DMS114 treated with DMSO at 0.1 percent for 48 hours (cell line): ENCODE results near the gene ATG9A.
"Not testable (repeated sequence)": the region's sequence is repeated elsewhere in the genome, so short reads cannot be mapped to it uniquely, and the experiment has no call there.

Experiments used
- DNase-seq: peaks from one replicate; lab custom pipeline; 2025; ENCODE audit not compliant: unreplicated experiment; lab: John Stamatoyannopoulos, UW

The ATG9A gene, protein sequence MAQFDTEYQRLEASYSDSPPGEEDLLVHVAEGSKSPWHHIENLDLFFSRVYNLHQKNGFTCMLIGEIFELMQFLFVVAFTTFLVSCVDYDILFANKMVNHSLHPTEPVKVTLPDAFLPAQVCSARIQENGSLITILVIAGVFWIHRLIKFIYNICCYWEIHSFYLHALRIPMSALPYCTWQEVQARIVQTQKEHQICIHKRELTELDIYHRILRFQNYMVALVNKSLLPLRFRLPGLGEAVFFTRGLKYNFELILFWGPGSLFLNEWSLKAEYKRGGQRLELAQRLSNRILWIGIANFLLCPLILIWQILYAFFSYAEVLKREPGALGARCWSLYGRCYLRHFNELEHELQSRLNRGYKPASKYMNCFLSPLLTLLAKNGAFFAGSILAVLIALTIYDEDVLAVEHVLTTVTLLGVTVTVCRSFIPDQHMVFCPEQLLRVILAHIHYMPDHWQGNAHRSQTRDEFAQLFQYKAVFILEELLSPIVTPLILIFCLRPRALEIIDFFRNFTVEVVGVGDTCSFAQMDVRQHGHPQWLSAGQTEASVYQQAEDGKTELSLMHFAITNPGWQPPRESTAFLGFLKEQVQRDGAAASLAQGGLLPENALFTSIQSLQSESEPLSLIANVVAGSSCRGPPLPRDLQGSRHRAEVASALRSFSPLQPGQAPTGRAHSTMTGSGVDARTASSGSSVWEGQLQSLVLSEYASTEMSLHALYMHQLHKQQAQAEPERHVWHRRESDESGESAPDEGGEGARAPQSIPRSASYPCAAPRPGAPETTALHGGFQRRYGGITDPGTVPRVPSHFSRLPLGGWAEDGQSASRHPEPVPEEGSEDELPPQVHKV

GRCh38 chr2:219229305-219230058 is at the start of gene ATG9A, which contains the start of gene ANKZF1:
TSS of gene ATG9A (minus strand) at chr2:219229636. CDS start at chr2:219228024, 1,612 bp downstream.
TSS of gene ANKZF1 (plus strand) at chr2:219229806. CDS start at chr2:219230258, 452 bp downstream.
- DNase-seq: peak; percentile 97

DNA sequence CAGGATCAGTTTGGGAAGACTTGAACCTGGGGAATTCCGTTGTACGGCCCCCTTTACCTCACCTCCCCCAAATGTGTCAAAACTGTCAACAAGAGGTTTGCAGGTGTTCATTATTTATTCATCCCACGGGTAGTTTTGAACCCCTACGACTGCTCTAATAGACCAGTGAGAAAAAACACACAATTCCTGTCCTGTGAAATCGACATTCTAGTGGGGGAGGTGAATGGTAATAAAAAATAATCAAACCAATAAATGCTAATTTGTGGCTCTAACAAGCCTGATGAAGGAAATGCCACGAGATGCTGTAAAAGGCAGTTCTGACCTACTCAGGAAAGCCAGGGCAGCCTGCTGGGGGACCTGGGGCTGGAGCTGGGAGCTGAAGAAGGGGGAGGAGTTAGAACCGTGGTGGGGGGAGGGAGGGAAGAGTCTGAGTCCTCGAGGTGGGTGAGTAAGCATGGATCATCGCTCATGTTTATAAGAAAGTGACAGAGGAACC is 49.3 kb upstream of the ATG9A start:
- no peak for DNase-seq

DNA sequence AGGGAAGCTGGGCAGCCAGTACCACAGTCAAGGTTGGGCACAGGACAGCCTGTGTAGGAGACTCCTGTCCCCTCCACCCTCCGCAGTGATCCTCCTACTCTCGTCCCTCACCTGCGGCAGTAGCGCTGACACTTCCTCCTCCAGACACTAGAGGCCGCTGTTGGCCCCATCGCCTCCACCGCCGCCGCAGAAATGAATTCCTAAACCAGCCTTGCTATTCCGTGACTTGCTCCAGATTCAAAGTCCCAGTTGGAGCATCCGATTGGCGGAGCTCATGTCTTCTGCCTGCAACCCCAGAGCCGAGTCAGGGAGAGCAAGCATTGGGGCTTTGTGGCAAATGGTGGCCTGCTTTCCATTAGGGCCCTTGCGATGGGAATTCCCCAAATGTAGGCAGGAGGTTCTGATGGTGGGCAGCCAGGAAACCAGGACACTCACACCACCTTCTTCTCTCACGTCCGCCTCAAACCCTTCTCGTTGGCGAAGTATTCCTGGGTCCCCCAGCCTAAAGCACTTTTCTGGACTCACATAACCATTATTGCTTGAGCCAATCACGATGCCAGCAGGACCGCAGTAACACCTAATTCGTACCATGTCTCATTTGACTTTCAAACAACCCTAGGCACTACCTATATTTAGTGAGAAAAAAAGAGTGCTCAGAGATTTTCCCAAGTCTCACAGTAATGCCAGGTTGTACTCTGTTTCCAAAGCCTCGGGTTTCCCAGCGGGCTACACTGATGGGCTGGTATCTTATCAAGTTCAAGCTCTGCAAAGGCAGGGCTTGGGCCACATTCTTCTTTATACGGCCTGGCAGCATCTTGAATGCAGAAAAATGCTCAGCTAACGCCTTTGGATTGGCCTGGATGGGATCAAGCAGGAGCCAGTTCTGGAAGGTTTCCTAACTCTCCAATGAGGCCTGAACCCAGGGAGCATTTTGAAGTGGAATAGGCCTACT is 48.5 kb upstream of the ATG9A start:
- DNase-seq: peak; percentile 34

DNA sequence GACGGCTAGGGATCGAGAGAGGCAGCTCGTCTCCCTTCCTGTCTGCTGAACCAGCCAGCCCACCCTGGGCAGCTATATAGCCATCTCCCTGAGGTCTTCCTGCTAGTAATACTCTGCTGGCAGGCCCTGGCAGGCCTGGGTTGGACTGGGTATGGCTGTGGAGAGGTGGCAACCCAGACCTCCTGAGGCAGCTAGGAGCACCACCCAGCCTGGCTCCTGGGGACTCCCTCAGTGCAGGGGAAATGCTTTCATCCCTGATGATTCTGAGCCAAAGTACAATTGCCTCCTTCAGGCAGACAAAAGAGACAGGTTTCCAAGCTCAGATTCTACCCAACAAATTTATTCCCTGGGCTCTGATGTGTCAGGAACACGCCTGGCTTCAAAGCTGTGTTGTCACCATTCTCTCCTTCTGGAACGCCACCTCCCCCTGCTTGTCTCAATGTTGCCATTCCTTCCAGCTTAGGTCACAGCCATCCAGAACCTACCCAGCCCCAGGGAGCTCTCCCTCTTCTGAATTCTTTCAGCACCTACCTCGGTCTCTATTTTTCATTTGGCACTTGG is 45.0 kb upstream of the ATG9A start:
- DNase-seq: no peak

- no peak for DNase-seq
Observed at GRCh38 chr2:219273937-219274336, 44.5 kb upstream of the ATG9A start.

- DNase-seq: no peak
Observed at GRCh38 chr2:219272995-219273394, 43.6 kb upstream of the ATG9A start.

GRCh38 chr2:219272356-219272755 is 42.9 kb upstream of the ATG9A start:
- no peak for DNase-seq

DNA sequence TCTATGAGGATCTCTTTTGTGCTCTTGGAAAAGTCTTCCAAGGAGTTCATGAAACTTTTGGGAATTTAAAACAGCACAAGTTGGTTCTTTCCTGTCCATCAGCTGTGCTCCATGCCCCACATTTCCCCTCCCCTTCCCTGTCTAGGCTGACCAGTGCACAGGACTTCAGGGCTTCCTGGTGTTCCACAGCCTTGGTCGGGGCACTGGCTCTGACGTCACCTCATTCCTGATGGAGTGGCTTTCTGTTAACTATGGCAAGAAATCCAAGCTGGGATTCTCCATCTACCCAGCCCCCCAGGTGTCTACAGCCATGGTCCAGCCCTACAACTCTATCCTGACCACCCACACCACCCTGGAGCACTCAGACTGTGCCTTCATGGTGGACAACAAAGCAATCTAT is 41.6 kb upstream of the ATG9A start:
- no peak for DNase-seq

GRCh38 chr2:219270055-219270372 is 40.6 kb upstream of the ATG9A start:
- DNase-seq: no peak

DNA sequence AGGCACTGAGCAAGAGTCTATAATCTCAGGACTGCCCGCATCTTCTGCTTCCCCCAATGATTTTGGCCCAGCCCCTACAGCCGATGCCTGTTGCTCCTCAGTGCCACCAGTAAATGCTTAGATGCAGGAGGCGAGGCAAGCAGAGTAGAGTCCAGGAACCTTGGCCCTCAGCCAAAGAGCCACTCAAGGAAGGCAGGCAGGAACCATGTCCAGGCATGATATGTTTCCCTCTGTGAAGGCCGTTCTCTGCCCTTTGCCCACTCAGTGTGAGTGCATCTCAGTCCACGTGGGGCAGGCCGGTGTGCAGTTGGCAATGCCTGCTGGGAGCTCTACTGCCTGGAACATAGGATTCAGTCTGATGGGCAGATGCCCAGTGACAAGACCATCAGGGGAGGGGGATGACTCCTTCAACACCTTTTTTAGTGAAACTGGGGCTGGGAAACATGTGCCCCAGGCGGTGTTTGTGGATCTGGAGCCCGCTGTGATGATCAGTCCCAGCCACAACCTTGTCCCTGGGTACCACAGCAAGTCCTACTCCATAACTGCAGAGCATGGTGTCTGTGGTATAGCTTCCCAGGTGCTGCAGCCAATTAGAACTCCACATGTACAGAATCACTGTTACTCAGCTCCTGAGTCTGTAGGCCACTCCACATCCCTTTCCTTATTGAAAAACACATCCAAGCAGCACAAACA is 40.1 kb upstream of the ATG9A start:
- DNase-seq: no peak

DNA sequence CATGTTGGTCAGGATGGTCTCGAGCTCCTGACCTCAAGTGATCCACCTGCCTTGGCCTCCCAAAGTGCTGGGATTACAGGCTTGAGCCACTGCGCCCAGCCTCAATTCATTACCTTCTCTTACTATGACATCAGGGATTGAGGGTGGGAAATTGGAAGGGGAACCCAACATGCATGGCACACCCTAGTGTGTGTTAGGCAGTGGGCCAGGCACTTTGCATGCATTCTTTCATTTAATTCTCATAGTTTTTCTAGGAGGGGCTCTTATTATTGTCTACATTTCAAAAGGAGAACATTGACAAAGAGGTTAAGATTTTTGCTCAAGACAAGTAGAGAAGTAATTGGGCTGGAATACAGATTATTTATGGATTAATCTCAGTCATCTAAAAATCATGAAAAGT is 38.9 kb upstream of the ATG9A start:
- DNase-seq: no peak

DNA sequence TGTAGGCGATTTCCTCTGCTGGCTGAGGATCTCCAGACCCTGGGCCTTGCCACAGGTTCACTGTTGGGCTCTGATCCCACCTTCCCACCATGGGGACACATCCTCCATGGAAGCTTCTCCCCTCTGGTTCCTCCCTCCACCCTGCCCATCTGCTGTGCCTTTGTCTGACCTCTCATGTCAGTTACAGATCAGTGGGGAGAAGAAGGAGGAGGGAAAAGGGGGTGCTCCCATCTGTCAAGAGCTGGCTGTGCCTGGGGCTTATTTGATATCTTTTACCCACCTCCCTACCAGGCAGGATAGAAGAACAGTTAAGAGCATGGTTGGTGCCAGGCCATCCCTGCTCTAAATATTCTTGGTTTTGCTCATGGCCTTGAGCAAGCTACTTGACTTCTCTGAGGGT is 37.5 kb upstream of the ATG9A start:
- no peak for DNase-seq

DNA sequence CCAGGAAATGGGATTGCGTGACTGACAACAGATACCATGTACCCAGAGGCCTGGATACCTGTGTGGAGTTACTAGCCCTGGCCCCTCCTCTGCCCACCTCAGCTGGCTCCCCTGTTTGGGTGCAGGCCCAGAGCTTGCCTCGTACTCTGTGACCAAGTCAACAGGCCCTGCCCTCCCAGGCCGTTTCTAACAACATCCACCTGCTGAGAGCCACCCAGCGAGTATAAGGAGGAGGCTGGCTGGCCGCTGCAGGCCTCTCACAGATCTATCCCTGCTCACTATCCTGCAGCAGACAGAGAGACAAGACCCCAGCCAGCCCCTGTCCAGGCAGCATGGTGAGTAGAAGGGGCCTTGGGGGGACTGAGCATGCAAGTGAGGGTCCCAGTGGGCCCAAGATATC is 36.8 kb upstream of the ATG9A start:
- no peak for DNase-seq

GRCh38 chr2:219261024-219261855 is 31.8 kb upstream of the ATG9A start:
- no peak for DNase-seq

- not testable (repeated sequence) for DNase-seq
Observed at GRCh38 chr2:219258942-219259341, 29.5 kb upstream of the ATG9A start.

DNA sequence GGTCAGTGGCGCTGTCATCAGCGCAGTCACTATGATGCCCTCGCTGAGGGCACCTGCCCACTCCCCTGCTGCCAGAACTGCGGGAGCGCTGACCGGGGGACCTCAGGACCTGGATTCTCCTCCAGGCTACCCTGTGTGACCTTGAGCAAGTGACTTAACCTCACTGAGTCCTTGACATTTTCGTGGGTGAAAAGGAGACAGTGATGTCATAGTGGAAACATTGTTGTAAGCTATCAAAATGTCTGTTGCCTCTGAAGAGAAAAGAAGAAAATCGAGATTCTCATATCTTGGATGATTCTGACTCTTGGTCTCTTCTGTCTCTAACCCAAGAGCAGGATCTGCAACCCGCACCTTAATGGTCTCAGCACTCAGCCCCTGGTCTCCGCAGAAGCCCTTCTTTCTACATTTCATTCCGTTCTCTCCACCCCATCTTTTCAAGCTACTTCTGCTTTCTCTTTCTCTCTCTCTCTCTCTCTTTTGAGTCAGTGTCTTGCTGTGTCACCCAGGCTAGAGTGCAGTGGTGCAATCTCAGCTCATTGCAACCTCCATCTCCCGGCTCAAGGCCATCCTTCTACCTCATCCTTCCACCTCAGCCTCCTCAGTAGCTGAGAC is 25.3 kb upstream of the ATG9A start:
- DNase-seq: no peak

GRCh38 chr2:219253753-219254589 is 24.5 kb upstream of the ATG9A start, which contains the start of gene TUBA4A:
TSS of gene TUBA4A (minus strand) at chr2:219253918. CDS start at chr2:219253858, 60 bp downstream.
- no peak for DNase-seq
